NCI-H1417 (cell line): ENCODE measurements around the gene PLAC8.
"Not testable (repeated sequence)": the region's sequence is repeated elsewhere in the genome, so short reads cannot be mapped to it uniquely, and the experiment has no call there.

Experiments used
- DNase-seq, 3 experiments: peaks; one replicate each; lab custom pipeline; 2025; lab: John Stamatoyannopoulos, UW

The PLAC8 gene

DNA sequence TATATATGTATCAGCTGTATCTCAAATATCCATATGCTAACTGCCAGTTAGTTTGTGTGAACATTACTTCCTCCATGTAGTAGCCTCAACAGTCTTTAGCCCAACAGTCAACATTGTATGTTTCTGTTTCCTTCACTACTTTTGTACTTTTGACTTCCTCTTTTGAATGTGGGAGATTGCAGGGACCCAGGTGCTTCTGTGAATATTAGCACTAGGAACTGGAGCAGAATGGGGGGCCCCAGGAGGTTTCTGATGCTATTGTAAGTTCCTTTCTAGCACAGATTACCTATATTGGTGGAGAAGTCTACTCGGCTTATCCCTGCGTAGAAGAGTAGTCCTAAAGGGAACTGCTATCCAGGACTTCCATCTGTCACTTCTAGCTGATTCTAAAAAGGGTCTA is 2.3 kb downstream of the PLAC8 start:
- no peak for DNase-seq

DNA sequence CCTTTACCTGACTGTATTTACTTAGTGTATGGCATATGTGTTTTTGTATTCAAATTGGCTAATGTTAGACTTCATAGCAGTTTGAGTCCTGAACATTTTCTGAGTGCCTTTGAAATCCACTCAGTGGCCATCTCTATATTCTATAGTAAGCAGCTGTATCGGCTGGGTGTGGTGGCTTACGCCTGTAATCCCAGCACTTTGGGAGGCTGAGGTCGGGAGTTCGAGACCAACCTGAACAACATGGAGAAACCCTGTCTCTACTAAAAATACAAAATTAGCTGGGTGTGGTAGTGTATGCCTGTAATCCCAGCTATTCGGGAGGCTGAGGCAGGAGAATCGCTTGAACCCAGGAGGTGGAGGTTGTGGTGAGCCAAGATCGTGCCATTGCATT is 2.8 kb downstream of the PLAC8 start:
- DNase-seq: not testable (repeated sequence)

DNA sequence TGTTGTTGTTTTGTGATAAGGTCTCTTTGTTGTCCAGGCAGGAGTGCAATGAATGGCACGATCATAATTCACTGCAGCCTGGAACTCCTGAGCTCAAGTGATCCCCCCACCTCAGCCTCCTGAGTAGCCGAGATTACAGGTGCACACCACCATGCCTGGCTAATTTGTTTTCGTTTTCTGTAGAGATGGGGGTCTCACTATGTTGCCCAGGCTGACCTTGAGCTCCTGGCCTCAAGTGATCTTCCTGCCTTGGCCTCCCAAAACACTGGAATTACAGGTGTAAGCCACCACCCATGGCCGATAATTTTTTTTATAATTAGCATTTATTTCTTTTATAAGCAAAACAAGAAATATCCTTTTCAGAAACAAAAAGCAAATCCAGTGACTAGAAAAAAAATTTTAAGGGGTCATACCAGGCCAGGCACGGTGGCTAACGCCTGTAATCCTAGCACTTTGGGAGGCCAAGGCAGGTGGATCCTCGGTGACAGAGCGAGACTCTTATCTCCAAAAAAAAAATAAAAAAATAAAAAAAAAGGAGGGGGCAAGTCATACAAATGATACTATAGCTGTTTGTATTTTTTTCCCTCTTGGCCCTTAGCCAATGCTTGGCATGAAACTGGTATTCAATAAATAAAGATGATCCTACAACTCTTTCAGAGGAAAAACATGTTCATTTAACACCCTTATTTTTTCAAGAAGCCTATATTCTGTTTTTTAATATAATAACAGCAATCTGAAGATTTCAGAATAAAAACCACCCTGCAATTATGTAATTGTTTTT is 3.4 kb downstream of the PLAC8 start:
- DNase-seq: peak in 1 of 3 experiments; percentile 37

DNA sequence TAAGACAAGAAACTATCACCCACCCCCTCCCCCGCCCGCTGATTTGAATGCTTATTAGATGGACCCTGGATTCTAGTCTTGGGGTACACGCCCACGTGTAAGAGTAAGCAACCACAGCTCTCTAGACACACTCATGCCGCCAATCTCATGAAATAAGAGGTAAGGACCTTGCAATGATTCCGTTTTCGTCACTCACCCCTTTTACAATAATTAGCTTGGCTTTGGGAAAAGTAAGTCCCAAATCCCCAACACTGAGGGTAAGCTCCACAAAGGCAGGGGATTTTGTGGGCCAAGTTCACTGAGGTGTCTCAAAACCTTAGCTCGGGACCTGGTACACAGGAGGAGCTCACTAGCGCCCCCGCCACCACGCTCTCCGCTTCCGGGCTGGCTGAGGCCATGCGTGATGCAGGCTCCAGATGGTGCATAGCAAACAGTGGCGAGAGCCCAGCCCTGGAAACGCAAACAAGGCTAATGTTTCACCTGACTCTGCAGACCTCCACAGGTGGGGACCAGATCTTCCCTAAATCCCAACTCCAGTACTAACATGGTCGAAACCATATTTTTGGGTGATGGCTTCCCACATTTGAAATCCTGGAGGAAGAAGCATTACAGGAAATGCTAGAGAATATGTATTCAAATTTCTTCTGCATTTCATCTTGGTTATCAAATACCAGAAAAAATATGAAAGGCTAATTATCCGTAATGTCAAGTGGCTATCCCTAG is 4.1 kb downstream of the PLAC8 start:
- peak; percentile 92 to 96 (median 95) for DNase-seq

DNA sequence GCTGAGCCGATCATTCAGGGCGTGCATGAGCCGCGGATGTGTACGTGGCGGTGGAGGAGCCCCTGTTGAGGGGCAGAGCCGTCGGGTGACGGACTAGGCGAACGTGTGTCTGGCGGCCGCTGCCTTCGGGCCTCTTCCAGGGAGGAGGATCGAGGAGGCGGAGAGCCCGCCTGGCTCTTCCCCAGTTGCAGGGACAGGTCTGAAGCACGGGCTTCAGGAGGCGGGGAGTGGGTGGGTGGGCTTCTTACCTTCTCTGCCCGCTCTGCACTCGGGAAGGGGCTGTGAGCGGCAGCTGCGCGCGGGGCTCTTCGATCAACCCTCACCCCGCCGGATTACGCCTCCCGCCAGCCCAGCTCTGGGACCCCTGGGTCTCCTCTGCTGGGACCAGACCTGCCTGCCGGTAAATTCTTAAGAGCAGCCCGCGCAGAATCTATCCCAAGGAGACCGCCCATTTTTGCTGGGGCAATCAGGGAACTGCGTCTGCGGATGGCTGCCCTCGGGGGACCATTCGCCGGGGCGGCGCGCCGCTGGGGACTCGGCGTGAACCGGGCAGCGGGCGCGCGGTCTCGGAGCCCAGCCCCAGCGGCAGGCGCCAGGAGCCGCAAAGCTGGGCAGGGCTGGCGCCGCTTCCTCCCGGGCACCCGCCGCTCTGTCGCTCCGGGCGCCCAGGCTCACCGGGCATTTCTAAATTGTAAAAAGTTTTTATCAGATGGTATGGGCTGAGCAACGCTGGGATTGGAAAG is 4.9 kb downstream of the PLAC8 start:
- DNase-seq: peak; percentile 63 to 89 (median 85)

DNA sequence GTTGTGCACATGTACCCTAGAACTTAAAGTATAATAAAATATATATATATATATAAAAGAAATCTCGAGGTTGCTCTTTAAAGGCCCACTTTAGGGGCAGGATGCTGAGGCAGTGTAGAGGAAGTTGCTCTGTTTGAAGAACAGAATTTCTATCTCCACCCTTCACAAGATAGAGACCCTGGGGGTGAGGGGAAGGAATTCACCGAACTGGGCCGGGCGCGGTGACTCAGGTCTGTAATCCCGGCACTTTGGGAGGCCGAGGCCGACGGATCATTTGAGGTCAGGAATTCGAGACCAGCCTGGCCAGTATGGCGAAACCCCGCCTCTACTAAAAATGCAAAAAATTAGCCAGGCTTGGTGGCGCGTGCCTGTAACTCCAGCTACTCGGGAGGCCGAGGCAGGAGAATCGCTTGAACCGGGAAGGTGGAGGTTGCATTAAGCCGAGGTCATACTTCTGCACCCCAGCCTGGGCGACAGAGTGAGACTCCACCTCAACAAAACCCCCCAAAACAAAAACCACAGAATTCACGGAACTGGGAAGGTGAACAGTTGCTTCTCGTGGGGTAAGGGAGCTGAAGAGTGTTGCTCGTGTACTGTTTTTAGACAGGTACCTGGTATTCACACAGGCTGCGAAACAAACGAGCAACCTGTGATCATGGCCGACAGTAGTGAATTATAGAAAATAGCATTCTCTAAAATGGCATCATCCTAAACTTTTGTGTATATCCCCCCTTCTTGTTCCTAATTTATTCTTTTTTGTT is 6.2 kb downstream of the PLAC8 start:
- DNase-seq: no peak

DNA sequence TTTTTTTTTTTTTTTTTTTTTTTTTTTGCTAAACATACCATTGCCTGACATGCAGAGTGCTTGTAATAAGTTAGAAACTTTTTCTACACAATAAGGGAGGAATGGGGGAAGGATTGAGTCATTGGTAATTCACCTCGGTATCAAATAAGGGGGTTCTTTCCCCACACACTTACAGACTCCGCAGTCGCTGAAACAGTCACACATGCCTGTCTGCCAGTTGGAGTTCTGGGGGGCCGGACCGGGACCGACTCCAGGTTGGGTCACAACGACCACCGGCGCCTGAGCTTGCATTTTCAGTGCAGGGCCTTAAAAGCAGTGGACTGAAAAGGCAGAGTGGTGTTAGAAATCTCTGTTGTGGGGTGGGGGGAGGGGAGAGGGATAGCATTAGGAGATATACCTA is 6.9 kb downstream of the PLAC8 start:
- DNase-seq: no peak

DNA sequence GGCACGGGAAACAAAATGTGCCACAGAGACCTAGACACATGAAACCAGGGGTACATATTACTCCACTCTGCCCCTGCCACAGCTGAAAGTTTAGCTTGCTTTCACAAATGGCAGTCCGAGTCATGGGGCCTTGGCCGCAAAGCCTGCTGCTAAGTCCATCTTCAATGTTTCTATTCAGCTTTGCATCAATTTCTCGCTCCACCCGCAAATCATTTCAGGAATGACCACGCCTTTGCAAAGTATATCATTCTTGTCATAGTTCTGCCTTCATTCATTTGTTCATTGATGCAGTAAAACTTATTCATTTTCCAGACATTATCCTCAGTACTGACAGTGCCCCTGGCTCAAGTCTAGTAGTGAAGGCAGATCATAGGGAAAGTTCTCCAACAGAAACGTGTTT is 9.5 kb downstream of the PLAC8 start:
- no peak for DNase-seq

DNA sequence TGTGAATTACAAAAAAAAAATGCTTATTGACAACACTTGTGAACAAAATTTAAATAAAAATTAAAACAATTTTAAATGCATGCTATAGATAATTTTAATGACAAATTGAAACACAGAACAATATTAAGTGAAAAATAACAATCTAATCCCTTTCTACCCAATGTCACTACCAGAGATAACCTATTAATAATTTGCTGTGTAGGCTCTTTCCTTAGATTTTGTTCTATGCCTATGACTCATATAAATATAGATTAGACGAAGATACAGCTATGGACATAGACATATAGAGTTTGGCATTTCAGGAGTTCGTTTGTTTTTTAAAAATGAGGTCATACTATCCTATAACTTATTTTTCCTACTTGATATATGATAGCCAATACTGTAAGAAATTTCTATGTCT is 18.1 kb downstream of the PLAC8 start:
- no peak for DNase-seq

DNA sequence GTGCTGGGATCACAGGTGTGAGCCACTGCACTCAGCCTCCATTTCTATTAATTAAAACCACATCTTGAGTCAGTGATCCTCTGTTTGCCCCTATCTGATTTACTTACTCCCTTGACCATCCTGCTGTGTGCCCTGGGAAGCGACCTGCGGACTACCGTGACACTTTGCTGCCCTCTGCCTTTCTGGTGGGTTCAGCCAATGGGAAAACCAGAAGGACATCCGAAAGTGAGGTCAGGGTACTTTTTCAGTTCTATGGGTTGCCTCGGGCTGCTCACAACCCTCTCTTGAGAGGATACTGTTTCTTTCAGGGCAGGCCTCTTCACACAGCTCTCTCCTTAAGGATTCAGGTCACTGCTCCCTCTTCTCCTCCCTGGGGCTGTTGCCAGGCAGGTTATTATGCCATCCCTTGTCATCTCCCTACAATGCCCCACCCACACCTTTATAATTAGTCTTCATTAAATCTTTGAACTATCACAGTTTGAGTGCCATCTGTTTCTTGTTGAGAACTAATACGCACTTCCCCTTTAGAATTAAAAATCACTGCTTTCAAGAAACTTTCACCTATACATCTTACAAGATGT is 21.4 kb downstream of the PLAC8 start:
- DNase-seq: no peak

DNA sequence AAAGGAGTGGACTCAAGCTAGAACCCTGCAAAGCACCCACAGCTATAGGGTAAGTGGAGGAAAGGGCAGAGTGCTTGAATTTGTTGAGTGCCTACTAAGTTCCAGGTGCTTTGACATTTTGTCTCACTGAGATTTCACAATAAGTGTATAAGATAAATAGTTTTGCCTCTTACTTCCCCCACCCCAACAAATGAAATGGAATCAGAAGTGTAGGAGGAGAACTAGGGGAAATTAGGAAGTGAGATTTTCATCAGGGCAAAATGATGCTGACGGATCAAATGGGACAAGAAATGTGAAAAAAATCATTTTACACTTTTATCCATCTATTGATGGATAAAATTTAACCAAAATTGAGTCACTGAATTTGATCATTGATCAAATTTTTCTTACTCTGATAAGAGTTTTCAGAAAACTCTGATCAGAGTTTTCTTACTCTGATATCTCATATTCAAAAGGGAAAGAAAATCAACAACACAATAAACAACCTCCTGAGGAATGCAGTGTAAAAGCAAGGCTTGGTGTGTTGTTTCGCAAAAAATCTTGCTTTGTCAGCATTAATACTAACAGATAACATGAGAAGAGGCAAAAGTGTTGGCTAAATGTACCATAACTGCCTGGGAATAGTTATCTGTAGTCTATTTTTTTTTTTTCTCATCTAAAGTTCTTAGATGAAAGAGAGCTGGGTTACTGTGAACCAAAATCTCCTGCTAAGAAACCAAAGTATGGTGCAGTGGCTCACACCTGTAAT is 24.9 kb downstream of the PLAC8 start:
- DNase-seq: no peak

DNA sequence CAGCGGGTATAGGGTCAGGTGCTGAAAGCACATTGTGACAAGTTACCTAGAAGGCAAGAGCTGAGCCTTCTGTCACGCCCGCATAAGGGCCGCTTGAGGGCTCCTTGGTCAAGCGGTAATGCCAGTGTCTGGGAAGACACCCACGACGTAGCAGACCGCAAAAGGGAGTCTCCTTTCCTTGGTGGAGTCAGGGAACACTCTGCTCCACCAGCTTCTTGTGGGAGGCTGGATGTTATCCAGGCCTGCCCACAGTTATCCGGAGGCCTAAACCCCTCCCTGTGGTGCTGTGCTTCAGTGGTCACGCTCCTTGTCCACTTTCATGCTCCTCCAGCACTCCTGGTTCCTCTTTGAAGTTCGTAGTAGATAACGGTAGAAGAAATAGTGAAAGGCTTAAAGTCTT is 29.6 kb downstream of the PLAC8 start:
- not testable (repeated sequence) for DNase-seq

DNA sequence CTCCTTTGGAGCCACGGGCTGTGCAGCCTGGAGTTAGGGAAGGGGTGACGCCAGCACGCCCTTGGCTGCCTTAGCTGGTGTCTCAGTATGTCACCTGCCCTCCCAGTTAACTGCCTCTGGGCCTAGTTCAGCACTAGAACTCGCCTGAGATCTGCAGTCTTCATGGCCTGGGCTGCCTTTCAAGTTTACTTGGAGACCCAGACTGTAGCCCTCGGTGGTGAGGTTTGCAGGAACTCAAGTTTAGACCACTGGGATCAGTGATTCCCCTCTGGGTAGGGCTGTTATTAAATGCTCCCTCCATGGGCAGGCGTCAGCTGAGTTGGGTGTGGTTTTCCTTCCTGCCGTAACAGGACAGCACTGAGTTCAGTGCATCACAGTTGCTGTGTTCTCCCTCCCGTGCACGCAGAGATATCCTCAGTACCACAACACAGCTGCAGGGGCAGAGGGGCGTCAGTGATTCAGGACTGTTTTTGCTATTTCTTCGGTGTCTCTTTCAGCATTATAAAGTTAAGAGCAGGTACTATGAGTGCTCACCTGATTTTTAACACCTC is 30.5 kb downstream of the PLAC8 start:
- no peak for DNase-seq

DNA sequence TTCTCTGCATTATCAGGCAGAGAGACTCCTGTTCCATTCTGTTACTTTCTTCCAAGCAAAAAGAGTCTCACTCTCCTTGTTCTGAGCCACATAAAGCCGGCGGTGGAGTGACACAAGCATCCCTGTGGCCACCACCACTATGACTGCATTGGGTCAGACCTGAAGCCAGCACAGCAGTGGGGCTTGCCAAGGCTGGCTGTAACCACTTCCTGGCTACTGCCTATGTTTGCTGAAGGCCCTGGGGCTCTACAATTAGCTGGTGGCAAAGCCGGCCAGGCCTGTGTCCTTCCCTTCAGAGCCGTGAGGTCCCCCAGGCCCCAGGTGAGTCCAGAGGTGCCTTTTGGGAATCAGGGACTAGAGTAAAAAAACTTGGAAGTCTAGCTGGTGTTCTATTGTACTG is 31.8 kb downstream of the PLAC8 start:
- DNase-seq: no peak

DNA sequence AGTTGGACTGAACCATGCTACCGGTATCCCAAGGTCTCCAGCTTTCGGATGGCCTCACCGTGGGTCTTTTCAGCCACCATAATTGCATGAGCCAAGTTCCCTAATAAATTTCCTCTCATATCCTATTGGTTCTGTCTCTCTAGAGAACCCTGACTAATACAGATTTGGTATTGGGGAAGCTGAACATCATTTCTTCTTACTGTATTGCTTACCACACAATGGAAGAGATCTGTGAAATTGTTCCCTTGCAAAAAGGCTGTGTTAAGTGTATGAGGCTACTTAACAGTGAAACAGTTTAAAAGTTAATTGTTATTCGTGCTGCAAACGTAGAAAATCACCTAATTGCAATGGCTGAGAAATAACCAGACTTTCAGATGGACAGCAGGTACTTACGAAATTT is 34.0 kb downstream of the PLAC8 start:
- DNase-seq: no peak

DNA sequence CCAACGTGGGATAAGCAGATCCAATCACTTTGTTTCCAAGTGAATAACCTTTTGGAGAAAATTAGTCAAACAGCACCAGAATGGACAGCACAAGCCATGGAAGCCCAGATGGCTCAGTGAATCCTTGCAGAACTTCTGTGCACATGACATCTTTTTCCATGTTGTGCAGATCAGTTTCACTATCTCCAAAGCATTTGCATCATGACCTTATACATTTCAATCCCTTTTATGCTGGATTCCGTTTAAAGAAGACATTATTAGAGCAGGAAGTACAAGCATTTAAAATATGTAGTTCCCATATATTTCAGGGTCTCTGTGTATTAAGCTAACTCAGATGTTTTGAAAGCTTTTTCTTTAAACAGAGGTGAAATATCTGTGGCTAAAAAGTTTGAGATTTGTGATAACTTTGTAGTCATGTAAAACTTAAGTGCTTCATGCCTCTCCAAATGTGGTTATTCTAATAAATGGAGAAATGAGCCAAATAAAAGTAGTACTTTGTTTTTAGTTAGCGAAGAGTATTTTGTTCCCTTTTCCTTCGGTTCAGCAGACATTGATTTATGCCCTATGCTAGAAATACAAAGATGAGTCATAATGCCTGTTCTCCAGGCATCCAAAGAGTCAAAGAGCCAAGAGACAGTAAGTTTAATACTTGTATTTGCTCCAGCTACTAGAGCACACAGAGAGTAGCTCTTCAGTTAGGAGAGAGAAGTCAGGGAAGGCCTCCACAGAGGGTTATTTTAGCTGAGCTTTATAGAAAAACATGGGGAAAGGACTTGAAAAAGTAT is 39.0 kb downstream of the PLAC8 start:
- no peak for DNase-seq

DNA sequence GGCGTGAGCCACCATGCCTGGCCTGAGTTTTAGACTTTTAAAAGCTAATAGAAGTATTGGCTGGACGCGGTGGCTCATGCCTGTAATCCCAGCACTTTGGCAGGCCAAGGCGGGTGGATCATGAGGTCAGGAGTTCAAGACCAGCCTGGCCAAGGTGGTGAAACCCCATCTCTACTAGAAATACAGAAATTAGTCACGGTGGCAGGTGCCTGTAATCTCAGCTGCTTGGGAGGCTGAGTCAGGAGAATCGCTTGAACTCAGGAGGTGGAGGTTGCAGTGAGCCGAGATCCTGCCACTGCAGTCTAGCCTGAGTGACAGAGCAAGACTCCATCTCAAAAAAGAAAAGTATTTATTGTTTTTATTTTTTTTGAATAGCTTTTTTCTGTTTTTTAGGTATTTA is 39.7 kb downstream of the PLAC8 start:
- not testable (repeated sequence) for DNase-seq

DNA sequence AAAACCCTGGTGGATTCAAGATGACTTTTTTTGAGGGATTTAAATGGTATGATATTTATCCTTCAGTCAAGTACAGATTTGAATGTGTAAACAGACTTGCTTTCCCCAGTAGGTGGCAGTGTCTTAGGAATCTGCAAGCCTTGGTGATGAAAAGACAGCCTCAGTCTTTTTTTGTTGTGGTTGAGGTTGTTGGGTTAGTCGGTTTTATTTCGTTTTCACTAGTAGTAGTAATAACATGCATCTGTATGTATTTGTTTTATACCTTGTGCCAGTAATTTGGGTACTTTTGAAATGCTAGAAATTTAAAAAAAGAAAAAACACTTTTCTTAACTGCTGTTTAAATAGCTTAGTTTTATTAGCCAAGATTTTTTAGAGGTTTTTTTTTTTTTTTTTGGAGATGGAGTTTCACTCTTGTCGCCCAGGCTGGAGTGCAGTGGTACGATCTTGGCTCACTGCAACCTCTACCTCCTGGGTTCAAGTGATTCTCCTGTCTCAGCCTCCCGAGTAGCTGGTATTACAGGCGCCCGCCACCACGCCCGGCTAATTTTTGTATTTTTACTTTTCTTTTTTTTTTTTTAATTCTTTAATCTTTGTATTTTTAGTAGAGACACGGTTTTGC is 40.3 kb downstream of the PLAC8 start:
- DNase-seq: peak; percentile 23 to 80 (median 76)

DNA sequence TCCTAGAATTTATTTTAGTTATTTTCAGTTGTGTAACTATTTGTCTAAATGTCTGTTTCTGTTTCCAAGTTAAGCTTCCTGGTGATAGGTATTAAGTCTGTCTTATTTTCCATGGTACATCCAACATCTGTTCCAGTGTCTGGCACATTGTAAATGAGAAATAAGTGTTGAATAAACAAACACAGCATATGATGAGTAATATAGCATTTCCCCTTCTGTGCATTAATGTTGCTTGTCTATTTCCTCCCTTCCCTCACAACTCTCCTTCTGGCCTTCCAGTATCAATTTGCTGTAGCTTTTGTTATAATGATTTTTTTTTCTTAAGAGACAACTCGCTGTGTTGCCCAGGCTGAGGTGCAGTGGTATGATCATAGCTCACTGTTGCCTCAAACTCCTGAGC is 43.4 kb downstream of the PLAC8 start:
- no peak for DNase-seq
